SK-N-MC (cell line): ENCODE measurements around the gene WDR7.

ENCODE experiments used
- EZH2 ChIP-seq: fragments of 200-600 bp; sonication (generic); IDR thresholded peaks from one replicate; pipeline ENCODE4 v1.6.1; 2017; ENCODE audit warnings: antibody characterized with exemption
- POLR2AphosphoS5 ChIP-seq: IDR thresholded peaks from 2 replicates; pipeline ENCODE4 v1.6.1; 2012; ENCODE audit warnings: mild to moderate bottlenecking, low read depth, low read length, borderline replicate concordance

- TF ChIP-seq POLR2AphosphoS5 (no peak), EZH2 (no peak)
Measured at GRCh38 chr18:56913941-56914340, 262.8 kb downstream of the WDR7 start.
